HG02884 (cell line): ENCODE results near the gene GPR153.

Experiments
- ATAC-seq: cut with Tn5 transposase; IDR thresholded peaks from one replicate; pipeline ENCODE4 v1.9.1; 2021; ENCODE audit warnings: mild to moderate bottlenecking, moderate library complexity; ENCODE audit not compliant: unreplicated experiment

Gene GPR153

DNA sequence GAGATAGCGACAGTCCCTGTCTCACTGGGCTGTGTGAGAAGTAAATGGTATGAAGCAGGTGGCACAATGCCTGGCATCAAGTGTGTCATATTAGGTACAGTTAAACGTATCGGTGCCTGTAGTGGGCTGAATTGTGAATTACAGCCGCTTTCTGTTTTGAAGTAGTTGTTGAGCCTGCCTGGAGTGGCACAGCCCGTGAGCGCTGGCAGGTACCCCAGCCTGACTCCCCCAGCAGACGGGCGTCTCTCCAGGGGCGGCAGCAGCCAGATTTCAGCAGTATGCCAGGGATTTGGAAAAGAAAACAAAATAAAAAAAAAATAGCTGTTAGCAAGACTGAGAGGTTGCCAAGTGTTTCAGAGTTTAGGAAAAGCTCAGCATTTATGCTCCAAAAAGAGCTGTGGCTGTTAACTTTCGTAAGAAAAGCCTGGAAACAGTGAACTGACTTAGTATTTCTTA is 26.6 kb upstream of the GPR153 start:
- no peak for ATAC-seq

DNA sequence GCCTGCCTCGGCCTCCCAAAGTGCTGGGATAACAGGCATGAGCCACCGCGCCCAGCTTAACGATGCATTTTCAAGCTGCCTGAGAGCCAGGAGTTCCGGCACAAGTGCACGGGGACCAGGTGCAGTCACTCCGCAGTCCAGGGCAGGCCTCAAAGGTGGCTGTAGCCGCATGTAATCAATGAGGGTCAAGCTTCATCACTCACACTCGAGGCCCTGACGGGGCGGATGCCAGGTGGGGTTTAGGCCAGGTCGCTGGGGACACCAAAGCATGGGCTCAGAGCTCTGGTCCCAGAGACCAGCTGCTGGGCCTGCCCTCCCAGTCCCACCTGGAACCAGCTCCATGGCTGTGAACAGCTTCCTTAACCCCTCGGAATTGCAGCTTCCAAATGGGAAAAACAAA is 26.1 kb upstream of the GPR153 start:
- ATAC-seq: no peak

DNA sequence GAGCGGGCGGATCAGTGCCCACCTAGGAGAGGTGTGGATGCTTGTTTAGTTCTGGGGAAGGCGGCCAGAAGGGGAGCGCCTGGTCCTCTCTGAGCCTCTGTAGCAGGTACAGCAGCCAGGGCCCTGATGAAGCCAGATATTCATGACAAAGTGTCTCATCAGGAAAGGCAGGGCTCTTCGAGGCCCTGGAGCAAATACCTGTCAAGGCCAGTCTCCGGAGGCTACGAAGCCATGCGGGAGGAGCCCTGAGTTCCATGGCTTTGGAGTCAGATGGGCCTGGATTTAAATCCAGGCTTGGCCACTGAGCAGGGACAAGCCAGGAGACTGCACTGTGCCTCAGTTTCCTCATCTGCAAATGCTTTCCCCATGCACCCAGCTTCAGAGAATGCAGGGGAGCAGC is 25.4 kb upstream of the GPR153 start:
- no peak for ATAC-seq

DNA sequence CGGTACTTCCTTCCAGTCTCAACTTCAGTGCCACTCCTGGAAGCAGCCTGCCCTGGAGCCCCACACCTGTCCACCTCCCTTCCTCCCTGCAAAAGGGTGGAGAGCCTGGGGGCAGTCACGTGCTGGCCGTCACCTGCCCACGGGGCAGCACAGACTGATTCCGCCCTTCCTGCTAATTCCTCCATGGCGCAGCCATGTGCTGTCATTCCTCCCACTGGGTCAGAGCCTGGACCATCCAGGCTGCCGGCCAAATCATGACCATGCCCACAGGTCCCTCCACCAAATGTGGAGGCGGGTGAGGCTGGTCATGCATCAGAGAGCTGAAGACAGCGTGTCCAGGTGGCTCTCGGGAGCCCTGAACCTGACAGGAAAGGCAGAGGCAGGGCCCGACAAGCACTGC is 24.4 kb upstream of the GPR153 start:
- no peak for ATAC-seq

DNA sequence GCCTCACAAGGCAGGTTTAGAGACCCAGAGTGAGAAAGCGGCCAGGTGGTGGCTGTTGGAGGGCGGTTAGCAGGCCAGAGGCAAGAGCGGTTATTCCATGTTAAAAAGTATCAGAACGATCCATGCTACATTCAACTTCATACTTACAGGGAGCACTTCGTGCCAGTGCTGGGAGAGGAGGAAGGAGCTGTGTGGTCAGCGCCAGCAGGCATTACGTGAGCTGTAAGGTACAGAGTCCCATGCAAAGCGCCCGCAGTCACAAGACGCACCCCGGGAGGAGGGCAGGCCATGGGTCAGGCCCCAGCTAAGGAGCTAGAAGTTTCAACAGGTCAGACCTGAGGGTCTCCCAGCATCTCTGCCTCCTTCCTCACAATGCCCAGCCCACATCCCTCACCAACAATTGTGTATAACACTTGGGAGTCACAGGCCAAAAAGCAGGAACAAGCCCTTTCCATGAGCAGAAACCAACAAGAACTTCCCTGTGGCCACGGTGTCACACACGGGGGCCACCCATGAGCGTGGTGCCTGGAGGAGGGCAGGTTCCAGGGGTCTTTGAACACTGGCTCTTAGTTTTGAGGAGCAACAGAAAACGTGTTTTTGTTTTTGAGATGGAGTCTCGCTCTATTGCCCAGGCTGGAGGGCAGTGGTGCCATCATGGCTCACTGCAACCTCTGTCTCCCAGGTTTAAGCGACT is 21.8 kb upstream of the GPR153 start:
- ATAC-seq: no peak

DNA sequence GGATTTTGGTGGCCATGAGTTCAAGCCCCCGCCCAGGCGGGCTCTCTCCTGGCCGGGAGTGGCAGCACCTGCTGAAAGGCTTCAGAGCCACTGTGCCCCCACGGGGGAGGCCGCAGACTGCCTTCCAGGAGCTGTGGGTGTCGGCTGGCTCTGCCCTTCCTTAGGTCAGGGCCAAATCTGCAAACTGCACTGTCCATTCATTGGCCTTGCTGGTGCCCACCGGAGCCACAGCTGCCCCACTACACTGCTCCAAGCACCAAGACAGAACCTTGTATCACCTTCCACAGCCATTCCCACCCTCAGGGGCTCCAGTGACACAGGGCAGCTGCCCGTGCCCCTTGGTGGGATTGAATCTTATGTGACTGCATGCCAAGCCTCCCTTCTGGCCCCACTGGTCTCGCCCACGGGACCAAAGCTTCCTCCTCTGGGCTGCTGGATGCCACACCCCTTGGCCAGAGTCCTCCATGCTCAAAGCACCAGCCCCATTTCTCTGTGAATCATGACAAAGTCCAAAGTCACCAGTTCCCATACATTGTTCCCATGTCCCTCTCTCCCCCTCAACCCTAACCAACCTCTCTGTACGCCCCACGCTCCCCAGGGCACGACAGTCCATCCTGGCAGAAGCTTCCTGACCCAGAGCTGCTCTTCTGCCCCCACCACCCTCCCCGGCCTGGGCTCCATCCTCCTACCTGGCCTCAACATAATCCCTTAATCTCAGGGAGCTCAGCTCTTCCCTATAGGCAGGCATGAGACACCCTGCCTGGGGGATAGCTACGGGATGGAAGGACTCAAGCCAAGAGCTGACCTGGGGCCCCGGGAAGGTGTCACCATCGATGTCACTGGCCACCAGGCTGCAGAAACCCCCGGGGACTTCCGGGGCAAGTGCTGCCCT is 20.9 kb upstream of the GPR153 start:
- no peak for ATAC-seq

DNA sequence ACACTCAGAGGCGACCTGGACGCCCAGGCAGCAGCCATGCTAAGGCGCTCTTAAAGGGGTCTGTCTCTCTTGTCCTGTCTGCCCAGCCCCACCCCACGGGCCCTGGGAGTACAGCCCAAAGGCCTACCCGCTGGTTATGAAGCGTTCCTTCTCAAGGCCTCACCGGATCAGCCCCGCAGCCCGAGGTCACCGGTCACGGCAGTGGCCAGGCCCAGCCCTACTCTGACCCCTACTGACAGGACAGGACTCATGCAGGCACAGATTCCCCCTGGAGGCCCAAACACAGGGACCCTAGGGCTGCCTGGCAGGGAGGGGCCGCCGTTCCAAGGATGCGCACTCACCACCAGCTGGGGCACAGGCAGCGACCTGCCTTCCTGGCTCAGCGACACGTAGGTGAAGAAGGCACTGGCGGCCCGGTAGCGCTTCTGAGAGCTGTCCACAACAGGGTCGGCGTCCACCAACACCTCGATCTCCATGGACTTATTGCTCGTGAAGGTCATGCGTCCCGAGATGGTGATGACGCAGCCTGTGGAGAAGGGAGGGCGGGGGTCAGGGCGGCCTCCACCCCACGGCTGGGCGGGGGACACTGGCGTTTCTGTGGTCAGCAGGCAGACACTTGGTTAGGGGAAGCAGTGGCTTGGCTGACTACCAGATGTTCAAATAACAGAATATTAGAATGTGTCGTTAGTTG is 20.0 kb upstream of the GPR153 start:
- ATAC-seq: no peak

DNA sequence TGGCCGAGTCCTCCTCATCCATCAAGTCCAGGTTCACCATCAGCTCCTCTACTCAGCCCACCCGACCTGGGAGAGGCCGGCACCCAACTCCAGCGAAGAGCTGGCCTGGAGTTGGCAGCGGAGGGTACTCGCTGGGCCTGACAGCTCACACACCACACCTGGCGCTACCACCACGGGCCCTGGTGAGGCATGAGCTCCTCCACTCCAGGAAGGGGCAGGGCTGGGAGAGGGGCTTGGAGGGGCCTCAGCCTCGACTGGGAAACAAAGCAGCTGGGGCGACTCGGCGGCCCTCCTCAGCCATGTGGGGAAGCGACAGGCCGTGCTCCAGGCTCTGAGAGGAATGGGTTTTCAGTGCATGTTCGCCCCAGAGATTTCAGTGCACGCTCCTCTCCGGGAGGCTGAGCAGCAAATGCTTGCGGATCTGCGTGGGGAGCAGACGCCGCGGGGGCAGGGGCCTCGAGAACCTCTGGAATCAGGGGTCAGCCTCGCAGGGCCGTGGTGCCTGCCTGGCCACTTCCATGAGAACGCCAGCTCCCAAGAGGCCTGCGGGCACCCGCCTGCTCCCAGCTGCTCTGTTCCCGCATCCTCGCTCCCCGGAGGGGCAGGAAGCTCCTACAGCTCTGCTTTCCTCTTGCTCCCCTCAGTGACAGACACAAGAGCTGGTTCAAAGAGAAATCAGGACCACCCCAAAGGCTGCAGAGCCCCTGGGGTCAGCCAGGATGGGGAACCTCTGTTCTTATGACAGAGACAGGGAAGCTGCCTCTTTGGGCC is 18.9 kb upstream of the GPR153 start:
- no peak for ATAC-seq

DNA sequence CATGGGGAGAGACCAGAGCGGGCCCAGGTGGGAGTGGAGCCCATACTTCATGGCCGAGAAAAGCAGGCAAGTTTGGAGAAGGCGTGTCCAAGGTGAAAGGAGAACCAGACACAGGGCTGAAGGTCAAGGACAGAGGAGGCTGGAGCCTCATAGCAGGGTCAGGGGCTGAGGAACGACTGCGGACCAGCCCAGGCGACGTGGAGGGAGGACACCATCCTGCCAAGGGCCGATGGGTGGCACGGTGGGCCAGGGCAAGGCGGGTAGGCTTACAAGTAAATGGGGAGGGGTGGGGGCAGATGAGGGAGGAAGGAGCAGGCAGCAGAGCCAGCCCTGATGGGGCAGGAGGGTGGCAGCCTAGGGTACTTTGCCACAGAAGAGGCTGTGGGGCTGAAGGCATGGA is 18.2 kb upstream of the GPR153 start:
- ATAC-seq: no peak

DNA sequence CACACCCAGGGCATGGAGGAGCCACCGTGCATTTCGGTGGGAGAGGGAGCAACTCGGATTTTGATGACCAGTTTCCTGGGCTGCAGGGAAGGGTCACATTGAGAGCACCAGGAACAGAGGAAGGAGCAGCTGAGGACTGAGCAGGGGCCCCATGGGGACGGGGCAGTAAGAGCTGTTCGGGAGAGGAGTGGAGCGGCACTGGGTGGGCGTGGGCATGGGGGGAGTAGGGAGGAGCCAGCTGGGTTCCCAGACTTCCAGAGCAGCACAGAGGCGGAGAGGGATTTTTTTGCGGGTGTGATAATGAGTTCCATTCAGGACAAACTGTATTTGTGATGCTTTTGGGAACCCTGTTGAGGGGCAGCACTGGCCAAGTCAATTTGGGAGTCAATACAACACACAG is 17.4 kb upstream of the GPR153 start:
- ATAC-seq: no peak

DNA sequence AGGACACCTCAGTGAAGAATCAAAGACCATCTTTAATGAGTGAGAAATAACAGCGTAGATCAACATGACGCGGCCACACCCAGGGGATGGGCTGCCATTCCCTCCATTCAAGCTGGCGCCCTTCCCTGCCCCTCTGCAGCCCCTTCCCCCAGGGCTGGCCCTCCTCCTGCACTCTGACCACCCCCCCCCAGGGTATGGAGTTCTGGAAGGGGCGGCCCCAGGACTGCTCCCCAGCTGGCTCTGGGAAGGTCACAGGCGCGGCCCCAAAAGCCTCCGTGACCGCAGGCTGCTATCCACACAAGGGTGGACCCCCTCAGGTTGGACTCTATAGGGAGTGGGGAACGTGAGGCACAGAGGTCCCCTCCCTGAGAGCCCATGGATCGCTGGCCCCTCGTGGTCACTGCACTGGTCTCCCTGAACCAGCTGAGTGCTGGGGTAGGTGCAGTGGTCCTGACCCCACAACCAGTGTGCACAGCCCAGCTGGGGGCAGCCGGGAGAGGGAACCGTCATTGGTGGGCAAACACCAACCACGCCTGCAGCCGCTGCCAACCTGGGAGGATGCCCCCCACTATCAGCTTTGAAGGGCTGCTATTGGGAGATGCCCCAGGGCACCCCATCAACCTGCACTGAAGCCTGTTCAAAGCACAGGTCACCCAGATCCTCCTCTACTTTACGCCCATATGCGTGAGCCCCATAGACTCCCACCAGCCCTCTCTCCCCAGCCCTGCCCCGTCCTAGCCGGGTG is 16.1 kb upstream of the GPR153 start:
- ATAC-seq: no peak

DNA sequence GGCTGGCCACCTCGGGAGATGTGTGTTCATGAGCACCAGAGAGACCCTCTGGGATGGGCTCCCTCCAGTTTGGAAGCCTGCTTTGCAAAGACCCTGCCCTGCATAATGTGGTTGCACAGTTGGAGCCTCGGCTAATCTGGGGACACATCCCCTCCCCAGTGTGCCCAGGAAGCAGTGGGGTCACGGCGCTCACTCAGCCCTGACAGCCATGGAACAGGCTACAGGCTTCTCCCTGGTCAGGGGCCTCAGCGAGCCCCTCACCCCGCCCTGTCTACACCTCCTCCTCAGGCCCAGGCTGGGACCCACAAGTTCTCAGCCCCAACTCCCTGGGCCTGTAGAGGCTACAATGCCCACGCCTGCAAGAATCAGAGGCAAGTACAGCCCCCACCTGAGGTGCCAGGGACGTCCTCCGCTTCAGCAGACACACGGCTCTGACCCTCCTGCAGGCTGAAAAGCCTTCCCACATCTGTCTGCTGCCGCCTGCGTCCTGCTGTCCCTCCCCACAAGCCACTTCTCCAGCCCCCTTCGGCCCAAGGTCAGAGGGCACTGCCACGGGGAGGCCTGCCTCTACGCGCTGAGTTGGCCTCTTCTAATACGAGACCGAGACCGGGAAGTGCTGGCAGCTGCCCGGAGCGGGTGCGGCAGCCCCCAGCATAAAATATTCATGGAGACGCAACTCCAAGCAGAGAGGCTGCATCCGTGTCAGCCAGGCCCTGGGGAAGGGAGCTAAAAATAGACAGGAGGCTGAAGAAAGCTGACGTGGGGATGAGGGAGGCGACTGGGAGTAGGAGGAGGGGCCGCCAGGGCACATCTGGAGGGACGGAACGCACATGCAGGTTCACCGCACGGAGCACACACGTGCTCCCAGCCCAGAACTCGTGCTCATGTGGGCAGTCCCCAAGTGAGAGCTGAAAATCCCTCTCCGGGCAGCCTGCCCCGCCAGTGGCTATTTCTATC is 15.2 kb upstream of the GPR153 start:
- ATAC-seq: no peak

DNA sequence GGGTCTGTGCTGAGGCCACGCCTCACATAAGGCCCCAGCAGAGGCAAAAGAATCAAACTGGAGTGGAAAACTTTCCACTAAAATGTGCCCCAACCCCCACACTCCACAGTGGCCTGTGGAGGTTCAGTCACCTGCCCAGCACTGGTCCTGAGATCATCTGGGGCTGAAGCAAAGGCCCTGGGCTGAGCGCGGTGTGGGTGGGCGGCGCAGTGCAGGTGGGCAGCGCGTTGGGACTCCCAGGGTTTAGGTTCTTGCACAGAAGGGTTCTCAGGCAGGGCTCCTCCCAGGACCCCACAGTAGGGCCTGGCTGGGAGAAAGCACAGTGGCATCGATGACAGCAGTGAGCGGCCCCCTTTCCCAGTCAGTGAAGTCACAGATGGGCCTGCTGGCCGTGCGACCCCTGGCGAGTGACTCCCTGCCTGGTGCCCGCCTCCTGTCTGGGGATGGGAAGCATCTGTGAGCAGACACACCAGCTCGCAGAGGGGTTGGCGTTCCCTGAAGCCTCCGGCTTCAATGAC is 13.8 kb upstream of the GPR153 start:
- ATAC-seq: no peak

DNA sequence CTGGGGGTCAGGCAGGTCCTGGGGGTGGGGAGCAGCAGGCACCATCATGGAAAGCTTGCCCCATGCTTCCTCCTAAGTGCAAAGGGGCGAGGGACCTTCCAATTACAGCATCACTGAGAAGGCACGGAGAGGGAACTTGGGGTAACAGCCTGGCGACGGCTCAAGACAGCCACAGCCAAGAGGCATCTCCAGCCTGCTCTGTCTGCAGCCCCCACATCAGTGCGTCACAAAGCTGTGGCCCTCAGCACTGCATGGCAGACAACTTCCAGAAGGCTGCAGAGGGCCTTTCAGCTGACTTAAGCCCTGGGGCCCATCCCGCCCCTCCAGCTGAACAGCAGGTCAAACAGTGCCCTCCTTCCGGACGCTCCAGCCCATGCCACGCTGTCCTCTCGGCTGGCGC is 13.2 kb upstream of the GPR153 start:
- no peak for ATAC-seq

DNA sequence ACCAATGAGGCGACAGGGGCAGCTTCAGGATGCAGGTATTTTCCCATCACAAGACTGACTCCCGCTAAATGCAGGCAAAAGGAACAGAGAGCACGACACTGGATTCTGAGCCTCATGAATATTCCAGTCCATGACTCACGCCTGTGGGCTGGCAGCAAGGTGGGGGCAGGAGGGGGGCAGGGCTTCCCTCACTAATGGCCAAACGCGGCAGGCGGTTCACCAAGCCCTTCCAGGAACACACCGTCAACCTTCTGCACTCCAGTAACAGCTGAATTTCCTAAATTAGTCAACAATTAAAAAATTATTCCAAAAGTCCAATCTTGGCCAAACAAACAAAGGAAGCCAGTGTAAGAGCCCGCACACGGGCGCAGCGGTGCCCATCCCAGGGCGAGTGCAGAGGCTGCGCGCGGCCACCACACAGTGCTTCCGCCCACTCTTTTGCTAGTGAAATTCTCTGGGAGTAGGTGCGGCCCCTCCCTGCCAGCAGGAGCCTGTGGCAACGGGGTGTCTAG is 12.5 kb upstream of the GPR153 start:
- no peak for ATAC-seq

DNA sequence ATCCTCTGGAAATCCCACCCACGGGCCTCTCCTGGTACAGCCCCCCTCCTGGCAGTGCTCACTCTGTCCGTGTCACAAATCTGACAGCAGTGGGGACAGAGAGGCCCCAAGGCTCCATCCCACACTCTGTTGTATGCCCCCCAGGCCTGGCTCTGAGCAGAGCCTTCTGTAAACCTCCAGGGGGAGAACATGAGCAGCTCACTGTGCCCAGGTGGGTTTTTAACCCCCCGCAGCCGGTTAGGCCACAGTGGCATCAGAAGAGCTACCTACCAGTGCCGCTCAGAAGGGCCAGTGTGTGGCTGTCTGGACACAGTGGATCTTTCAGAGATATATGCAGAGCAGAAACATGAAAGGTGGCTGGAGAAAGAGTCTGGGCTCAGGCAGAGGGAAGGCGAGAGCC is 12.0 kb upstream of the GPR153 start:
- ATAC-seq: no peak

DNA sequence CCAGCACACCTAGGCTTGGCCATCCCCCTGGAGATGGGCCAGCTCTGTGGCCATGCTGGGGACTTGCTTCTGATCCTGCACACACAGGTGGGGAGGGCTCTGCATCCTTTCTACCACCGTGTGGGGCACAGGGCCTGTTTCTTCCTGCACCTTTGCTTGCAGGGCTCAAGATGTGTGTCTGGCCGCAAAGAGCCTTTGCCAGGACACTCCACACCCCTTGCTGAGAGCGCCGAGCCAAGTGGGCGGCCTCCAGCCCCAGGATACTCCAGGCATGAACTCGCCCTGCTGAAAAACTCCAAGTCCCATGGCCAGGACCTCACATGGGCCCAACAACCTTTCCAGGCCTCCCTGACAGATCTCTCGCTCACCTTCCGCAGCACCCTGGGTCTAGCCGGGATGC is 11.6 kb upstream of the GPR153 start:
- ATAC-seq: no peak

DNA sequence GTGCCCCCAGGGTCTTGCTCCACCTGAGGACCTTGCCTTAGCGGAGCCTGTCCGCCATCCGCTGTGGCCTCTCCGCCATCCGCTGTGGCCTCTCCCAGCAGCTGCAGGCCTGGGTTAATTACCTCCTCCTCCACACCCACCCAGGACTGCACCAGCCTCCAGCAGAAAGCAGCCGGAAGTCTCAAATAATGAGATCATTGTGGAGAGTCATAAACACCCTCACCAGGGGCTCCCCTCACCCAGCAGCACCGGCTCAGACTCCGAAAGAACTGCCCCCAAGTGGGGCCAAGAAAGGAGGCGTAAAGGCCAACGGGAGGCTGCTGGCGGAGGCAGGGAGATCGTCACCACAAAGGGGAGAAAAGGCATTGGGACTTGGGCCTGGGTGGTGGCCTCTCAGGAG is 10.7 kb upstream of the GPR153 start:
- no peak for ATAC-seq

DNA sequence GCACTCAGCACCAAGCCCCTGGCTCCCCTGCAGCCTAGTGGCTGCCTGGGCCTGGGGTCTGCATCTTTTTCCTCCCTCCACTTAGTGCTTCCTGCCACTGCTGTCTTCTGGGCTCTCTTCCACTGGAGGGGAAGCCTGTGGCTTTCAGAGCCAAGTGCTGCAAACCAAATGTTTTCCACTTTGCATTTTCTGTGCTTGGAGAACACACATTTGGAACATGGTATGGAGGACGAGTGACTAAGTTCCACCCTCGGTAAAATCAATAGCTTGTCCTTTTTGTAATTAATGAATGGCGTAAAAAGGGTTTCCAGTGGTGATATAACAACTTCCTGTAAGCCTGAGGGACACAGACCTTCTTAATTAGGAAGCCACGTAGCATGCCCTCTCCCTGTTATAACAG is 10.1 kb upstream of the GPR153 start:
- ATAC-seq: no peak
